Measurements from ENCODE around the gene PLK2. TPM values are rescaled to one million over a fixed set of nuclear protein-coding genes. Genes with fewer than 3 reads are reported as not detected.

The PLK2 gene
- total and polyA plus RNA-seq, 2 of the 8 experiments (the other 6 are each of a cell fraction or from before 2014, with no cell fraction given) = 5.8 to 20.6 TPM

- no peak for TF ChIP-seq CBX5 (IDR thresholded peaks at IDR 0.05; ENCODE audit: low read depth, low read length)
- no peak for TF ChIP-seq POLR2AphosphoS5 (IDR thresholded peaks at IDR 0.05; ENCODE audit: low read depth, low read length)
- no peak for TF ChIP-seq CTBP2 (IDR thresholded peaks at IDR 0.05; ENCODE audit: borderline replicate concordance, insufficient read depth, insufficient read length, low read length)
- no peak for TF ChIP-seq SUZ12 (IDR thresholded peaks at IDR 0.05; ENCODE audit: low read length)
- TF ChIP-seq EGR1 (IDR thresholded peaks at IDR 0.05; ENCODE audit: borderline replicate concordance, low read depth, low read length) = no peak
- TF ChIP-seq MAX (IDR thresholded peaks at IDR 0.05) = no peak
- TF ChIP-seq GTF2F1 (IDR thresholded peaks at IDR 0.05; ENCODE audit: borderline replicate concordance, low read depth, low read length) = no peak
- TF ChIP-seq TCF12 (IDR thresholded peaks at IDR 0.05; ENCODE audit: low read depth, low read length) = no peak
- TF ChIP-seq POLR2A (IDR thresholded peaks at IDR 0.05; ENCODE audit: control extremely low read depth in 1 of 2, low read depth in 2 of 2, low read length in 2 of 2) = no peak
- TF ChIP-seq RXRA (IDR thresholded peaks at IDR 0.05; ENCODE audit: insufficient read depth, low read depth, low read length) = no peak
- no peak for TF ChIP-seq SIN3A (conservative IDR thresholded peaks at IDR 0.05 in 1 of 2, IDR thresholded peaks at IDR 0.05 in 1 of 2; ENCODE audit: low read depth in 1 of 2, low read length in 2 of 2)
- no peak for TF ChIP-seq SAP30 (IDR thresholded peaks at IDR 0.05; ENCODE audit: insufficient read depth, insufficient replicate concordance, low read length)
- no peak for TF ChIP-seq TEAD4 (IDR thresholded peaks at IDR 0.05; ENCODE audit: low read depth, low read length)
- no peak for TF ChIP-seq RNF2 (IDR thresholded peaks at IDR 0.05; ENCODE audit: borderline replicate concordance, low read depth, low read length, missing control alignments, poor library complexity, severe bottlenecking)
- H3K4me3 ChIP-seq (ENCODE audit: extremely low read depth in 1 of 4, insufficient read depth in 2 of 4, low read depth in 3 of 4, low read length in 4 of 4) = no peak overlapping the region
- WGBS, 2 experiments (ENCODE audit: extremely low coverage in 1 of 2, insufficient coverage in 1 of 2, insufficient read length in 1 of 2, insufficient replicate concordance in 2 of 2, low coverage in 1 of 2, low lambda C conversion rate in 2 of 2, missing lambda C conversion rate in 1 of 2) = 95% methylated on average over 3 of the region's 3 CpGs; no CpG with 5 or more reads in 1 of the 2 experiments
Observed at GRCh38 chr5:58499231-58499630, 39.3 kb upstream of the PLK2 start.

More at GRCh38 chr5:58499231-58499630, 39.3 kb upstream of the PLK2 start:
- no peak for DNase-seq (ENCODE audit: low read depth in 1 of 2, low spot score in 2 of 2)
- Histone ChIP-seq H4K8ac (ENCODE audit: extremely low read depth, insufficient read depth, low read length) (no peak overlapping the region), H2BK5ac (ENCODE audit: low read depth, low read length) (no peak overlapping the region), H4K5ac (ENCODE audit: insufficient read length, low read depth, low read length) (no peak overlapping the region), H3K18ac (ENCODE audit: extremely low read depth, low read length) (no peak overlapping the region), H3K23ac (ENCODE audit: insufficient read length) (no peak overlapping the region), H2BK15ac (ENCODE audit: low read length) (no peak overlapping the region), H3K56ac (replicated peaks; ENCODE audit: insufficient read length, low read depth, low read length) (no peak overlapping the region), H3K4ac (replicated peaks; ENCODE audit: insufficient read length, low read depth, low read length) (no peak overlapping the region), H2AK5ac (ENCODE audit: low read depth, low read length) (no peak overlapping the region), H3K14ac (ENCODE audit: insufficient read length) (no peak overlapping the region), H3K9ac (replicated peaks in 1 of 4; ENCODE audit: extremely low read depth in 1 of 4, low read depth in 3 of 4, low read length in 3 of 4) (no peak overlapping the region), H3K23me2 (ENCODE audit: low read depth, low read length) (no peaks in the 10 kb centered on the region), H2BK12ac (ENCODE audit: low read depth, low read length) (no peak overlapping the region), H3K79me2 (ENCODE audit: control insufficient read depth in 1 of 2, insufficient read depth in 2 of 2, low read length in 2 of 2) (no peaks in the 10 kb centered on the region), H4K20me1 (replicated peaks in 1 of 2; ENCODE audit: control insufficient read depth in 1 of 2, insufficient read depth in 2 of 2, low read length in 2 of 2) (no peaks in the 10 kb centered on the region), H2AFZ (ENCODE audit: low read length) (no peak overlapping the region), H3K27me3 (replicated peaks in 1 of 4; ENCODE audit: control insufficient read depth in 3 of 4, extremely low read depth in 1 of 4, insufficient read depth in 3 of 4, low read length in 3 of 4) (peaks cover 0 to 1% (median 0%) of the 10 kb centered on the region in 4 experiments; a peak in 1 of 7 replicates), H3K9me3 (ENCODE audit: insufficient read depth in 2 of 2, low read depth in 1 of 2, low read length in 1 of 2) (no peaks in the 10 kb centered on the region), H4K91ac (replicated peaks; ENCODE audit: insufficient read length, low read length) (no peak overlapping the region), H3K36me3 (ENCODE audit: control insufficient read depth in 2 of 4, insufficient read depth in 4 of 4, low read length in 3 of 4) (no peaks in the 10 kb centered on the region), H3K27ac (ENCODE audit: low read depth, low read length) (no peak overlapping the region), H2BK20ac (ENCODE audit: low read length) (no peak overlapping the region), H3K79me1 (ENCODE audit: low read depth, low read length) (no peaks in the 10 kb centered on the region), H2BK120ac (replicated peaks; ENCODE audit: low read depth, low read length) (no peak overlapping the region), H3K4me1 (replicated peaks in 1 of 4; ENCODE audit: control insufficient read depth in 3 of 4, insufficient read depth in 4 of 4, low read length in 3 of 4) (no peaks in the 10 kb centered on the region), H3K4me2 (ENCODE audit: insufficient read depth in 1 of 2, low read depth in 2 of 2, low read length in 2 of 2) (no peak overlapping the region)
- ChIA-PET POLR2A (ENCODE audit: partially characterized antibody) (no interaction called here), CTCF (ENCODE audit: partially characterized antibody) (interaction anchor here (0.8 to 10.1 kb wide), 39 partner anchors 9 to 508 kb away, joined by 3 to 201 read pairs (median 4); partner anchors contain the start of gene PLK2)
- no peak for FAIRE-seq
